ENCODE data around the gene RFTN2. TPM values are rescaled to one million over a fixed set of nuclear protein-coding genes. Genes with fewer than 3 reads are reported as not detected.

The RFTN2 gene
- total and polyA plus RNA-seq, 2 experiments from 2014 or later = 2.8 to 5.9 TPM

GRCh38 chr2:197614532-197614931 lies 60.9 kb downstream of the RFTN2 start:
- no peak overlapping the region for H3K4me3 ChIP-seq
- no peaks in the 10 kb centered on the region for H3K27me3 ChIP-seq
- H3K9me3 ChIP-seq (ENCODE audit: low read depth) = no peaks in the 10 kb centered on the region
- TF ChIP-seq CTCF (IDR thresholded peaks at IDR 0.05; ENCODE audit: low read depth, low read length) = no peak
- H3K27ac ChIP-seq = no peak overlapping the region
- no peaks in the 10 kb centered on the region for H3K36me3 ChIP-seq
- DNase-seq (ENCODE audit: low read depth in 1 of 2, low spot score in 1 of 2) = no peak
- no peaks in the 10 kb centered on the region for H3K4me1 ChIP-seq (ENCODE audit: low read depth)

DNA sequence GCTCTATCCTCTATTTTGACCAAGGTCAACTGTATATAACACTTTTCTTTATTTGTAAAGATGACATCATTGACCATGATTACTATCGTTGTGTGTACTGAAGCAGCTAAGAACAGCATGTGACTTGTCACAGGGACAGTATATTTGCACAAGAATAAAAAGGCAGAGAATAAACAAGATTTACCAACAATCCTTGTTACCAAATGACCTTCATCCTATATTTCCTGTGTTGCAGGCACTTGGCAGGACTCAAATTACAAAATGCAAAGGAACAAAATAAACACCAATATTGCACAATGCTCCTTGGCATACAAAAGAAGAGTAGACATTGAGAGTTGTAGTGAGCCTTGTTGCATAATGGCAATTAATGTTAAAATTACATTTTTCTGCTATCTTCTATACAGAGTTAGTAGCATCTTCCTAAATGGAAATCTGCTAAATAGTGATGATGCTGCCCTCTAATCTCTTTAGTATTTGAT lies 61.8 kb downstream of the RFTN2 start:
- no peak overlapping the region for H3K27ac ChIP-seq
- peak in 1 of 2 donors; percentile 74 for DNase-seq (ENCODE audit: low read depth in 1 of 2, low spot score in 1 of 2)
- H3K4me1 ChIP-seq (ENCODE audit: low read depth) = no peaks in the 10 kb centered on the region
- no peak for TF ChIP-seq CTCF (IDR thresholded peaks at IDR 0.05; ENCODE audit: low read depth, low read length)
- no peak overlapping the region for H3K4me3 ChIP-seq
- H3K36me3 ChIP-seq = no peaks in the 10 kb centered on the region
- H3K27me3 ChIP-seq = no peaks in the 10 kb centered on the region
- no peaks in the 10 kb centered on the region for H3K9me3 ChIP-seq (ENCODE audit: low read depth)

DNA sequence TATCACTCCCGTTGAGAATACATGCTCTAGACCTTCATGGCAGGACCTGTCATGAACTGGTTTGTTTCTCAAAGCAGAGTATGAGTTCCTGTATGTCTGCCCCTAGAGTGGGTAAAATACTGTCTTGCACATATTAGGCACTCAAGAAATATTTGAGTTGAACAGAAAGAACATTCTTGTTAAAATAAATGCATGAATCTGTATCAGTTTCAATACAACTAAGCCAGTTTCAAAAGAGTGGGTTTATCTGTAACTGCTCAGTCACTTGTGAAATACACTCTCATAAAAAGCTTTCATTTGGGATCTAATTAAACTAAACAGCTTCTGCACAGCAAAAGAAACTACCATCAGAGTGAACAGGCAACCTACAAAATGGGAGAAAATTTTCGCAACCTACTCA lies 69.2 kb downstream of the RFTN2 start:
- Histone ChIP-seq H3K4me1 (ENCODE audit: low read depth) (no peaks in the 10 kb centered on the region), H3K36me3 (no peaks in the 10 kb centered on the region), H3K9me3 (ENCODE audit: low read depth) (no peaks in the 10 kb centered on the region), H3K27me3 (no peaks in the 10 kb centered on the region), H3K27ac (no peak overlapping the region), H3K4me3 (no peak overlapping the region)
- TF ChIP-seq CTCF (IDR thresholded peaks at IDR 0.05; ENCODE audit: low read depth, low read length) = no peak
- DNase-seq (ENCODE audit: low read depth in 1 of 2, low spot score in 1 of 2) = no peak

DNA sequence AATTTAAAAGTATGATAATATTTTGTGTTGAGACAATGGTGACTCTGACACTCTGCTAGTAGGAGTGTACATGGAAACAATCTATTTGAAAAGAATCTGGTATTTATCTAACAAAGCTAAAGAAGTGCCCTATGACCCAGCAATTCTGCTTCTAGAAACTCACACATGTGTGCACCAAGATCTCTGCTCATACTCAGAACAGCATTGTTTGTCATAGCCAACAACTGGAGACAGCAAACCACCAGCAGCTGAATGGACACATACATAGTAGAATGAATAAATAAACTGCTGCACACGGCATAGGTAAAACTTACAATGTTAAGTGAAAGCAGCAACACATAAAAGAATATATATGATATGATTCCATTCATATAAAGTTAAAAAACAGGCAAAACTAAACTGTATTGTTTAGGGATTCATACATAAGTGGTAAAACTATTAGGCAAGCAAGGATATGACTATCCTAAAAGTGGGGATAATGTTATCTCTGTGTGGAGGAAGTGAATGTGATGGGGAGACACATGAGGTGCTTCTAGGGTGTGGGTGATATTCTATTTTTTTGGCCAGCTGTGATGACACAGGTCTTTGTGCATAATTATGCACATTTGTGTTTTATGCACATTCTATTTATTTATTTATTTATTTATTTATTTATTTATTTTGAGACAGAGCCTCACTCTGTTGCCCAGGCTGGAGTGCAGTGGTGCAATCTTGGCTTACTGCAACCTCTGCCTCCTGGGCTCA lies 71.1 kb downstream of the RFTN2 start:
- Histone ChIP-seq H3K9me3 (ENCODE audit: low read depth) (no peaks in the 10 kb centered on the region), H3K4me1 (ENCODE audit: low read depth) (no peaks in the 10 kb centered on the region), H3K27ac (no peak overlapping the region), H3K4me3 (no peak overlapping the region), H3K27me3 (no peaks in the 10 kb centered on the region), H3K36me3 (no peaks in the 10 kb centered on the region)
- no peak for TF ChIP-seq CTCF (IDR thresholded peaks at IDR 0.05; ENCODE audit: low read depth, low read length)
- no peak for DNase-seq (ENCODE audit: low read depth in 1 of 2, low spot score in 1 of 2)

GRCh38 chr2:197601726-197602125 lies 73.7 kb downstream of the RFTN2 start:
- no peaks in the 10 kb centered on the region for H3K4me1 ChIP-seq (ENCODE audit: low read depth)
- H3K9me3 ChIP-seq (ENCODE audit: low read depth) = no peaks in the 10 kb centered on the region
- H3K4me3 ChIP-seq = no peak overlapping the region
- no peak overlapping the region for H3K27ac ChIP-seq
- no peak for TF ChIP-seq CTCF (IDR thresholded peaks at IDR 0.05; ENCODE audit: low read depth, low read length)
- no peaks in the 10 kb centered on the region for H3K36me3 ChIP-seq
- H3K27me3 ChIP-seq = no peaks in the 10 kb centered on the region
- no peak for DNase-seq (ENCODE audit: low read depth in 1 of 2, low spot score in 1 of 2)
